Subcutaneous adipose tissue (tissue), 4 donors: Measurements from ENCODE around the gene FGR. TPM values are rescaled to one million over a fixed set of nuclear protein-coding genes. Genes with fewer than 3 reads are reported as not detected.

Source experiments
- small RNA-seq: library from RNA; depleted of rRNA; stranded (forward); fragments of <200 nt; gene quantifications from one replicate; pipeline ENCODE3, GENCODE V24; 2016
- total RNA-seq, 4 donors: library from RNA; depleted of rRNA; stranded (reverse); fragments of >200 nt; gene quantifications; one replicate each; pipeline ENCODE4 v1.1.0, GENCODE V29; 2016
- TF ChIP-seq, protein P1 (sequence below): fragments of 450-650 bp; IDR thresholded peaks from one replicate; pipeline ENCODE4 v1.5.1; 2016; ENCODE audit warnings: low read depth, mild to moderate bottlenecking, control low read depth, antibody characterized with exemption, moderate library complexity

The FGR gene
- total RNA-seq, 4 donors from 2014 or later = 22.4 to 179 (median 44.6) TPM

DNA sequence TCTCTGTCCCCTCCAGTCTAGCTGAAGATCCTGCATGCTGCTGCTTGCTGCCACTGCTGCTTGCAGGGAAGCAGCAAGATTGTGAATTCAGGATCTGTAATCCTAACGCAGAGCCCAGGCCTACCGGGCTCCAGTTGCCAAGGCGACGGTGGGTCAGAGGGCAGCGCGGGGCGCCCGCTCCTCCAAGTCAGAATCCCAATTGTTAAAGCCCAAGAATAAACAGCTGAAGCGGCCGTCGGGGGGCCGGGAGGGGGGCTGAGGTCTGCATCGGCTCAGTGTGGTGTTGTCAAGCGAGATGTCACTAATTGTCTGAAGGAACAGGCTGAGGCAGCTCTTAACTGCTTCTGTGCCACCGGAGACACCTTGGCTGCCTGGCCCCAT is 67.8 kb downstream of the FGR start:
- TF ChIP-seq, protein P1, sequence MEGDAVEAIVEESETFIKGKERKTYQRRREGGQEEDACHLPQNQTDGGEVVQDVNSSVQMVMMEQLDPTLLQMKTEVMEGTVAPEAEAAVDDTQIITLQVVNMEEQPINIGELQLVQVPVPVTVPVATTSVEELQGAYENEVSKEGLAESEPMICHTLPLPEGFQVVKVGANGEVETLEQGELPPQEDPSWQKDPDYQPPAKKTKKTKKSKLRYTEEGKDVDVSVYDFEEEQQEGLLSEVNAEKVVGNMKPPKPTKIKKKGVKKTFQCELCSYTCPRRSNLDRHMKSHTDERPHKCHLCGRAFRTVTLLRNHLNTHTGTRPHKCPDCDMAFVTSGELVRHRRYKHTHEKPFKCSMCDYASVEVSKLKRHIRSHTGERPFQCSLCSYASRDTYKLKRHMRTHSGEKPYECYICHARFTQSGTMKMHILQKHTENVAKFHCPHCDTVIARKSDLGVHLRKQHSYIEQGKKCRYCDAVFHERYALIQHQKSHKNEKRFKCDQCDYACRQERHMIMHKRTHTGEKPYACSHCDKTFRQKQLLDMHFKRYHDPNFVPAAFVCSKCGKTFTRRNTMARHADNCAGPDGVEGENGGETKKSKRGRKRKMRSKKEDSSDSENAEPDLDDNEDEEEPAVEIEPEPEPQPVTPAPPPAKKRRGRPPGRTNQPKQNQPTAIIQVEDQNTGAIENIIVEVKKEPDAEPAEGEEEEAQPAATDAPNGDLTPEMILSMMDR = no peak

DNA sequence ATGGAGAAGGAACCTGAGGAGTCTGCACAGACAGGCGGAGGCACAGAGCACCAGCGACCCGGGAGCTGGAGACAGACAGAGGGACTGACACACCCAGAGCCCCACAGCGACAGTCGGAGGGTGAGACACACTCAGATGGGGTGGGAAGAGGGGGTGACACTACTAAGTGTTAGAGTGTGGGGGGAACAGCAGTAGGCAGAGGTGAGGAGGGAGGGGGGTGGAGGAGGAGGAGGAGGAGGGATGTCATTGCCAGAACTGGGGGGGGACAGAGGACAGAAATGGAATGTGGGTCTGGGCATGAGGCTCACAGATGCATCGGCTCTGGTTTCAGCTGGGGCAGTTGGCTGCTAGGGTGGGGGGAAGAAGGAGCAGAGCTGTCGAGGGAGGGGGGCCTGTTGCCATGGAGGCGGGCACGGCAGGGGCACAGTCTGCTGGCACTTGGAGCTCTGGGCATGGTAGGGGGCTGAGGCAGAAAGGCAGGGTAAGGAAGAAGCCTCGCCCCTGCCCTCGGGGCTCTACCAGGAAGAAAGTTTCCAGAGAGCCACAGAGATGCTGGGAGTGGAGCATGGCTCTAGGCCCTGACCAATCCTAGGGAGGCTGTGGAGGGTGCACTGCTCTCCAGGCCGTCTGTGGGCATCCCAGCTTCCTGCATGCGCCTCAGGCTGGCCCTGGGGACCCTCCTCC is 68.4 kb downstream of the FGR start:
- TF ChIP-seq, protein P1 = no peak

- TF ChIP-seq, protein P1 = no peak
Observed at GRCh38 chr1:27564710-27565649, 70.0 kb downstream of the FGR start.

GRCh38 chr1:27563591-27564471 is 71.2 kb downstream of the FGR start:
- TF ChIP-seq, protein P1 = no peak

DNA sequence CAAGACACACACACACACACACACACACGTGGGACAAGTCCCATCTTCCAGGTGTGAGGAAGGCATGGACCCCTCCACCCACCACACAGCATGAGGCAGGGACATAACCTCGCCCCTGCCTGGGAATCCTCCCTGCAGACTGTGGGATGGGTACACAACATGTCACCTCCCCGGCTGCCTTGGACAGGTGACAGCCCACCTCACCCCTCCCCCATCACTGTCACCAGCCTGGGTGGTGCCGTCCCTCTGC is 71.7 kb downstream of the FGR start:
- TF ChIP-seq, protein P1 = no peak

GRCh38 chr1:27562534-27563340 is 72.2 kb downstream of the FGR start:
- TF ChIP-seq, protein P1 = no peak

Small RNA genes within 50 kb of the gene (small RNA-seq; reads per million reads assigned to genes)
- gene AL031729.1 (not detected), gene RNU6-949P (not detected)

Other genes starting within 250 kb of the FGR start
- gene GPR3, start 242.6 kb downstream of the FGR start, total RNA-seq = under 1 TPM in 2 of 4 donors, not detected in 2; 0.51 to 0.66 TPM
- gene WASF2, start 145.0 kb downstream of the FGR start, total RNA-seq = 10 to 100 TPM; 72.8 to 94.9 (median 80.9) TPM
- 10 to 100 TPM in 2 of 4 donors, 1 to 10 TPM in 2; 2.9 to 13.6 (median 7.1) TPM for gene AHDC1, start 31.0 kb downstream of the FGR start, total RNA-seq
- gene IFI6, start 37.0 kb upstream of the FGR start, total RNA-seq = 100 to 1,000 TPM in 1 of 4 donors, 10 to 100 TPM in 3; 28.4 to 420 (median 77.5) TPM
- gene FAM76A, start 90.8 kb upstream of the FGR start, total RNA-seq = 10 to 100 TPM; 19.4 to 37.9 (median 23.3) TPM
- 100 to 1,000 TPM in 3 of 4 donors, 10 to 100 TPM in 1; 94.5 to 151 (median 137) TPM for gene STX12, start 138.0 kb upstream of the FGR start, total RNA-seq
- gene PPP1R8, start 195.6 kb upstream of the FGR start, total RNA-seq = 10 to 100 TPM; 27.2 to 39.0 (median 29.5) TPM
- gene THEMIS2, start 237.4 kb upstream of the FGR start, total RNA-seq = 100 to 1,000 TPM in 1 of 4 donors, 10 to 100 TPM in 3; 35.2 to 122 (median 43.0) TPM